ENCODE data around the gene EYS. TPM values are rescaled to one million over a fixed set of nuclear protein-coding genes. Genes with fewer than 3 reads are reported as not detected.

EYS gene
- total RNA-seq, 1 donor from 2014 or later = not detected

DNA sequence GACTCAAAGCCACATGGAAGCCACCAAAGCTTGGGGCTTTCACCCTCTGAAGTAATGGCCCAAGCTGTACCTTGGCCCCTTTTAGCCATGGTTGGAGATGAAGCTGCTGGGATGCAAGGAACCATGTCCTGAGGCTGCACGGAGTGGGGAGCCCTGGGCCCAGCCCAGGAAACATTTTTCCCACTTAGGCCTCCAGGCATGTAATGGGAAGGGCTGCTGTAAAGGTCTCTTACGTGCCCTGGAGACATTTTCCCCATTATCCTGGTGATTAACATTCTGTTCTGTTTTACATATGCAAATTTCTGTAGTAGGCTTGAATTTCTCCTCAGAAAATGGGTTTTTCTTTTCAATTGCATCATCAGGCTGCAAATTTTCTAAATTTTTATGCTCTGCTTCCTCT is 558.2 kb downstream of the EYS start:
- no peak for ATAC-seq
- intact Hi-C loops (cut with micrococcal nuclease) = no loop called here
- no peak for DNase-seq

DNA sequence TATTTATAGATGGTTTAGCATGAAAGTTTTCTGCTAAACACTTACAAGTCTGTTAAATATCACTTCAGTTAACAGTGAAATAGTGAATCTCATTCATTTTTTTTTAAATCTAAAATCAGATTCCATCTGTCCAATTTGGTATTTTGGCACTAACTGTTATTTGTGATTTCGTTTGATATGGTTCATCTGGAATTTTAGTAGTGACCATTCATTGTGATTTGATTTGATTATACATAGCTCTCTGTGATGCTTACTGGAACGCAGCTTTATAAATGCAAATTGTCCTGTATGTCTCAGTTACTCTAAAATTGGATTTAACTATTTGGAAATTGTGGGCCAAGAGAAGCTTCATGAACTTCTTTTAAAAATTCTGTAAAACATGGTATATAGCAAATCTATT is 571.5 kb downstream of the EYS start:
- DNase-seq = no peak
- intact Hi-C loops (cut with micrococcal nuclease) = no loop called here
- ATAC-seq = no peak

DNA sequence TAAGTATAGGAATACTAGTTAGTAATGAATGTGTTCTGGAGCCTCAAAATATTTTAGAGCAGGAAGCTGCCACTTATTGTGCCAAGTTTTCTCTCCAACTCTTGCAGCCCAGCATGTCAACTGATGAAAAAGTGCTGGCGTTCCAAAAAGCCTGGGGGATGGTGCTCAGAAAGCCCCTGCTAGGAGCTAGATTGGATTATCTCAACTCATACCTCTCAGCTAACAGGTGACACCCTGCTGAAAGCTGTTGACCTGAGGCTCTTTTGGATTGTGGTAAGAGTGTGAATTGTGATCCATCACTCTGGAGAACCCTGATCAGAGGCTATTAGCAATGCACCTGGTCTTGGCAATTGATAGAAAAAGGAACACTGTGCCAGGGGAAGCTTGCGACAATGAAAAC is 580.4 kb downstream of the EYS start:
- no peak for ATAC-seq
- intact Hi-C loops (cut with micrococcal nuclease) = no loop called here
- no peak for DNase-seq

GRCh38 chr6:65123521-65123920 is 583.5 kb downstream of the EYS start:
- ATAC-seq = no peak
- no peak for DNase-seq
- intact Hi-C loops (cut with micrococcal nuclease) = no loop called here

DNA sequence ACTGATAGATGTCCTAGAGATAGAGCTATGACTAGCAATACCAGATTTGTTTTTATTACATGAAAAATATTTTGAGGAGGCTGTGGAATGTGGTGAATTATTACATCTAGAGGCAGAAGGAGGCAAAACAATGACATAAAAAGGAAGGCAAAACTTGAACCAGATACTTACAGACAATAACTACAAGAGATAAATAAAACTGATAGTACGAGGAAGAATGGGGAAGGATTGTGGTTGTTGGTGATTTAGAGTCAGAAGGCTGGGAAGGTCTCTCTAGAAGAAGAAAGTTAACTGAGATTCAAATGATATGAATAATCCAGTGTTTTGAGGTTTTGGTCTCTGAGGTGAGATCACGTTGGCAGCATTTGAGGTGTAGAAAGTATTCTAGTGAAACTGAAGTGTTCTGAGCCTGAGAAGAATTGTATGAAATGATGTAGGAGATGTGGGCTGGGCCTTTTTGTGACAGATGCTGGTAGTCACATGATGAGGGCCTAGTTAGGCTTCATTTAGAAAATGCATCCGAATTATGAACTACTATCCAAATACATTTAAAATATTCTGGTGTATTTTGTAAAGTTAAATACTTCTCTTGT is 589.1 kb downstream of the EYS start:
- ATAC-seq (no peak), DNase-seq (no peak)

GRCh38 chr6:65116326-65116725 is 590.7 kb downstream of the EYS start:
- DNase-seq (no peak), ATAC-seq (no peak)
- intact Hi-C loops (cut with micrococcal nuclease) = no loop called here

More for the DNA sequence above, 589.1 kb downstream of the EYS start:
- intact Hi-C loops (cut with micrococcal nuclease) = no loop called here

- ATAC-seq = no peak
- intact Hi-C loops (cut with micrococcal nuclease) = no loop called here
- no peak for DNase-seq
Measured at GRCh38 chr6:65113581-65113980, 593.4 kb downstream of the EYS start.

DNA sequence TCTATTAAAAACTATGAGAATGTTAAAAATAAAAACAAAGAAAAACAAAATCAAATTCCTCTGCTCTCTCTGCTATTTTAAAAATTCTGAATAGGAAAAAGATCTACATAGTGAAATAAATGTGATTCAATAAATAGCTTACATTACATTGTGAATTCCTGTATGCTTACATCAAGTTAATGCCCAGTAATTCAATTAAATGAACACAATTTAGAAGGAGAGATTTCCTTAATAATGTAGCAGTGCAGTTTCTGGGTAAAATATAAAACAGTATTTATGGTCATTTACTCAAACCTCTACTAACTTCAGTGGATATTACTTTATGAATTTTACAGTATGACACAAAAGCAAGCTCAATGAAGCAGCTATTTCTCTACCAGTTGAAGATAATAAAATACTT is 594.6 kb downstream of the EYS start:
- DNase-seq (no peak), ATAC-seq (no peak)
- intact Hi-C loops (cut with micrococcal nuclease) = no loop called here

- intact Hi-C loops (cut with micrococcal nuclease) = no loop called here
- DNase-seq (no peak), ATAC-seq (no peak)
Measured at GRCh38 chr6:65110031-65110430, 597.0 kb downstream of the EYS start.

- ATAC-seq = no peak
- intact Hi-C loops (cut with micrococcal nuclease) = no loop called here
- no peak for DNase-seq
Measured at GRCh38 chr6:65098349-65098748, 608.7 kb downstream of the EYS start.

- ATAC-seq = no peak
- intact Hi-C loops (cut with micrococcal nuclease) = no loop called here
- DNase-seq = no peak
Measured at GRCh38 chr6:65091561-65091960, 615.5 kb downstream of the EYS start.

GRCh38 chr6:65088575-65088974 is 618.5 kb downstream of the EYS start:
- intact Hi-C loops (cut with micrococcal nuclease) = no loop called here

DNA sequence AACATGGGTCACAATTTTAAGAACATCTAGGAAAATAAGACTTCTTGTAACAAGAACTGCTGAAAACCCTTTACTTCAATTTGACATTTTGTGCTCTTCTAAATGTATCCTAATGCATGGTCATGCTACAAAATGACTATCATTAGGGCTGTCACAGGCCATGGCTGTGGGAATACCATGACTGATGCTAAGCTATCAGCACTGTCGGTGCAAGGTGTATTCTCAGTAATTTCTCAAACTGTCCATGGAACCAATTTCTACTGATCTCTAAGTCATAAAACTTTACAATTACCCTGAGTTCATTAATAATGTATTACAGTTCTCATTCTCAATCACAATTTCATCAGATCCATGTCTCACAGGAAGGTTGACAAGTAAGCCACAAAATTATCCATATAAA is 625.3 kb downstream of the EYS start:
- ATAC-seq = no peak
- DNase-seq = no peak
- intact Hi-C loops (cut with micrococcal nuclease) = no loop called here

More at GRCh38 chr6:65088575-65088974, 618.5 kb downstream of the EYS start:
- ATAC-seq (no peak), DNase-seq (no peak)

DNA sequence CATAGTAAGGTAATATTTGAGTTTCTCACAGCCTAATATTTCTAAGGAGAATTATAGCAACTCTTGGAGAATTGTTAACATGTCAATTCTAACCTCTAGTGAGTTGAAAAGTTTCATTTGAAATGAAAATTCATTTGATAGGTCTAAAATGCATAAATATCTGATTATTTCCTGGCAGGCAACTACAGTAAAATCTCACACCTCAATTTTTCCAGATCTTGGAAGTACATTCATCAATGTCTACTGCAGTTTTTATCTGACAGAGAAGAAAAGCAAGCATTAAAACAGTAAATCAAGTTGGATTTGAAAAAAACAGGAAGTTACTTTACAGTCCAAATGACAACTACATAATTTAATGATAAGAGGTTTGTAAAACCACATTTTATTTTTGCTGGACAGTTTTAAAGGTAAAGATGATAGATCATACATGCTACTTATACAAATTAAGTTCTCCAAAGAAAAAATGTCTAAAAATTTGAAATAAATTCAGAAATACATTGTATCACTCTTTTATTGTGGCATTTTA is 631.3 kb downstream of the EYS start:
- intact Hi-C loops (cut with micrococcal nuclease) = no loop called here
- no peak for DNase-seq
- ATAC-seq = no peak

DNA sequence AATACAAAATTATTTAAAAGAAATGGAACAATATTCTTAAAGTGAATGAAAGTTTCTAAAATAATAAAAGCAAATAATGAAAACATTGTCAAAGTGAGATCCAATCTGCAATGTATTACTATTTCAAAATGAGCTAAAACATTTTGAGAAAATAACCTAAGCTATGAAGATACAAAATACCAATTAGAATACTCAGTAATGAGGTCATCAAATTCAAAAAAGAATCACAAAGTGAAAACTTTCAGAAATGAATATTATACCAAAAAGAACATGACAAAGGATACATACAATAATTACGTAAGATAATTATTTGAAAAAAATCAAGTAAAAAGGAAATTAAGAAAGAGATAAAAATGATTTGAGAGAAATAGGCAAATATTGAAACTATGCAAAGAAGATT is 634.5 kb downstream of the EYS start:
- no peak for ATAC-seq
- intact Hi-C loops (cut with micrococcal nuclease) = no loop called here

DNA sequence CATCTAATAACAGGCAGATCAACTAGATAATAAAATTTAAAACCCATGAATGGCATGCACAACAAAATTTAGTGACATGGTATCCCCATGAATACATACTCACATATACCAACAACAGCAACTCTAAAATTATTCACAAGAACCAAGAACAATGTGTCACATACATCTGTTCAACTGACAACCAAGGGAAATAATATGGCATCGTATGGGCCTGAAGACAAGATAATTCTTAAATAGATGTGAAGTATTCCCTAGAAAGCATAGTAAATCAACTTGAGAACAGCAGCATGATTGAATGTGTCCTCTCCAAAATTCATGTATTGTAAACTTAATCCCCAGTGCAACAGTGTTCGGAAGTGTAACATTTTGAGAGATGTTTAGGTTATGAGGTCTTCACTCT is 635.5 kb downstream of the EYS start:
- DNase-seq = no peak
- ATAC-seq = no peak
- intact Hi-C loops (cut with micrococcal nuclease) = no loop called here

More for the DNA sequence above, 634.5 kb downstream of the EYS start:
- no peak for DNase-seq

DNA sequence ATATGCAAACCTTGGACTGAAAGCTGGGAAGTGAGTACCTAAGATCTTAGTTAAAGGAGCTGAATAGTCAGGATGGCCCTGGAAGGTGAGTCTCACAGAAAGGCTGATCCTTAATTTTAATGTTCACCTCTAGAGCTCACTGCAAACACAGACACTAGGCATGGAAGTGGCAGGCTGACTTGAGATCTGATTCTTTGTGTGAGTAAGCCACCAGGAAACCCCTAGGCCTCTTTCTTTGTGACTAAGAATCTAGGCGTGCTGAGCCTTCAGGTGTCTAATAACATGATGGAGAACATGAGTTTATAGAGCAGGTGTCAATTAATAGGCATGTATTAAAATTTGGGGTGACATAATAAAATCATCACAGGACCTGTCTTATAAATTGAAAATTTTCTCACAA is 642.2 kb downstream of the EYS start:
- DNase-seq (no peak), ATAC-seq (no peak)
- intact Hi-C loops (cut with micrococcal nuclease) = no loop called here

- DNase-seq (no peak), ATAC-seq (no peak)
- intact Hi-C loops (cut with micrococcal nuclease) = no loop called here
Measured at GRCh38 chr6:65059568-65059967, 647.5 kb downstream of the EYS start.

DNA sequence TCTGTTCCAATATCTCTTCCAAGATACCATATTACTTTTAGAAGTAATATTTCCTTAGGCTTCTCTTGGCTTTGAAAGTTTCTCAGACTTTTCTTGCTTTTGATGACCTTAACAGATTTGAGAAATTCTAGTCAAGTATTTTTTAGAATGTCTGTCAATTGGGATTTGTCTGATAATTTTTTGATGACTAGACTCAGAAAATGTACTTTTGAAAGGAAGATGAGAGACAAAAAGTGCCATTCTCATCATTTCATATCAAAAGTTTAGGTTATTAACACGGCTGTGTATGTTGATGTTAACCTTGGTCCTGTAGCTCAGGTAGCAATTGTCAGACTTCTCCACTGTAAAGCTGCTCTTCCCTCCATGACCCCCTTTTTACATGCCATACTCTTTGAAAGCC is 651.5 kb downstream of the EYS start:
- DNase-seq (no peak), ATAC-seq (no peak)
- intact Hi-C loops (cut with micrococcal nuclease) = no loop called here

GRCh38 chr6:65052626-65053025 is 654.4 kb downstream of the EYS start:
- no peak for ATAC-seq
- DNase-seq = no peak
- intact Hi-C loops (cut with micrococcal nuclease) = no loop called here

DNA sequence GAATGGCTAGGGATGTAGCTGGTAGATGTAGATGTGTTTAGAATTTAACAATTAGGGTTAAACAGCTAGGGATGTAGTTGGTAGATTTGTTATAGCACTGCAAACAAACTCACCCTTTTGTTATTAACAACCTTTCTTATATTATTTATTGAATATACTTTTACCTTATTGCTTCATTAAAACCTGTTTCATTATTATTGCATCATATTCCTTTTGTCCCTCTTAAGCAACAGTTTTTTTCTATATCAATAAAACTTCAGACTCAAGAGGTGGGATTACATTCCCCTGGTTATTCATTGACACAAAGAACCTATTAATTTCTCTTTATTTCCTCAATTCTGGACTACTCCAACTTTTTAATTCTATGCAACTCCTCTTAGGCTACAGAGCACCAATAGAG is 661.2 kb downstream of the EYS start:
- no peak for ATAC-seq
- intact Hi-C loops (cut with micrococcal nuclease) = no loop called here
- no peak for DNase-seq

DNA sequence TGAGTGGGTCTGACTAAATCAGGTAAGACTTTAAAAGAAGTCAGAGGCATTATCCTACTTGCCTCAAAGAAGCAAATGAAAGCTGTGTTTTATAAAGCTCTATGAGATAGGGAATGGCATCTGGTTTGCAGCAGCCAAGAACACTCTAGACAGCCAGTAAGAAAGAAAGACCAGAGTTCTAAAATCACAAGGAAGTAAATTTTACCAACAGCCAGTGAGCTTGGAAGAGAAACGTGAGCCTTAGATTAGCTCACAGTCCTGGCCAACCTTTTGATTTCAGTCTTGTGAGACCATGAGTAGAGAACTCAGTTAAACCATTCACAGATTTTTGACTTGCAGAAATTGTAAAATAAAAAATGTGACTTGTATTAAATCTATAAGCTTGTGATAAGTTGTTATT is 693.0 kb downstream of the EYS start:
- ATAC-seq = no peak
- DNase-seq = no peak
- intact Hi-C loops (cut with micrococcal nuclease) = no loop called here
